GM21619 (cell line): ENCODE results near the gene DOCK1.

Experiments
- ATAC-seq: cut with Tn5 transposase; IDR thresholded peaks from one replicate; pipeline ENCODE4 v1.9.1; 2021; ENCODE audit not compliant: unreplicated experiment

DOCK1 gene

GRCh38 chr10:127375461-127375860, 470.2 kb downstream of the DOCK1 start:
- ATAC-seq: no peak

GRCh38 chr10:127376071-127376470, 470.8 kb downstream of the DOCK1 start:
- ATAC-seq: no peak

GRCh38 chr10:127378628-127379027, 473.4 kb downstream of the DOCK1 start:
- no peak for ATAC-seq

- no peak for ATAC-seq
These were observed 479.3 kb downstream of the DOCK1 start for GRCh38 chr10:127384532-127384931.

GRCh38 chr10:127385066-127385465, 479.8 kb downstream of the DOCK1 start:
- no peak for ATAC-seq

GRCh38 chr10:127386606-127387327, 481.5 kb downstream of the DOCK1 start:
- ATAC-seq: no peak

- ATAC-seq: no peak
These were observed 486.6 kb downstream of the DOCK1 start for GRCh38 chr10:127391875-127392274.

- ATAC-seq: no peak
These were observed 487.4 kb downstream of the DOCK1 start for GRCh38 chr10:127392351-127393235.

- ATAC-seq: no peak
These were observed 493.1 kb downstream of the DOCK1 start for GRCh38 chr10:127398140-127398970.

GRCh38 chr10:127398971-127399365, 493.7 kb downstream of the DOCK1 start:
- no peak for ATAC-seq

- ATAC-seq: no peak
These were observed 494.4 kb downstream of the DOCK1 start for GRCh38 chr10:127399668-127400067.

GRCh38 chr10:127400216-127400615, 495.0 kb downstream of the DOCK1 start:
- no peak for ATAC-seq

- no peak for ATAC-seq
These were observed 497.6 kb downstream of the DOCK1 start for GRCh38 chr10:127402596-127403409.

- ATAC-seq: no peak
These were observed 500.0 kb downstream of the DOCK1 start for GRCh38 chr10:127405221-127405620.

- ATAC-seq: no peak
These were observed 500.9 kb downstream of the DOCK1 start for GRCh38 chr10:127406018-127406550.

GRCh38 chr10:127407551-127407950, 502.3 kb downstream of the DOCK1 start:
- no peak for ATAC-seq

- ATAC-seq: no peak
These were observed 503.0 kb downstream of the DOCK1 start for GRCh38 chr10:127408112-127408710.

GRCh38 chr10:127408733-127409132, 503.5 kb downstream of the DOCK1 start:
- ATAC-seq: no peak

- no peak for ATAC-seq
These were observed 504.8 kb downstream of the DOCK1 start for GRCh38 chr10:127410030-127410429.

GRCh38 chr10:127411062-127411461, 505.8 kb downstream of the DOCK1 start:
- ATAC-seq: no peak
